PC-9 (cell line): ENCODE measurements around the gene CD99.

Experiments used
- EZH2 ChIP-seq: fragments of 200-600 bp; sonication (generic); IDR thresholded peaks from 2 replicates; pipeline ENCODE4 v1.8.0; 2017; ENCODE audit warnings: antibody characterized with exemption, low read depth
- TF ChIP-seq, protein P1 (sequence below): fragments of 200-600 bp; sonication (generic); conservative IDR thresholded peaks from 2 replicates; pipeline ENCODE4 v1.6.1; 2017; ENCODE audit warnings: mixed run types, antibody characterized with exemption, mild to moderate bottlenecking, moderate library complexity

DNA sequence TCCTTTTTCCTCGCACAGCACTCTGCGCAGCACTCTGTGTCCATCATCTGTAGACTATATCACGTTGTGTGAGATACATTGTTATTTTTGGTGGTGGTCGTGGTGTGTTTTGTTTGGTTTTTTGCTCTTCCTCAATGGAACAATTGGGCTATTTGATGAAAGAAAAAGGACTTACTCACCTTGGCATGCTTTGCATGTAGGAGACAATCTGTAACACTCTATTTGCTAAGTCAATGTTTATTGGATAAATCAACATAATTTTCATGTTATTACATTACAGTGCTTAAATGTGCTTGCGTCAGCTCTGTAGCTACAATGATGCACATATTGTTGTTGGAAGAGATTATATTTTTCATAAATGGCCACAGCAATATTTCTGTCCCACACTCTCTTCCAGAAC is 12.5 kb upstream of the CD99 start:
- TF ChIP-seq, protein P1, sequence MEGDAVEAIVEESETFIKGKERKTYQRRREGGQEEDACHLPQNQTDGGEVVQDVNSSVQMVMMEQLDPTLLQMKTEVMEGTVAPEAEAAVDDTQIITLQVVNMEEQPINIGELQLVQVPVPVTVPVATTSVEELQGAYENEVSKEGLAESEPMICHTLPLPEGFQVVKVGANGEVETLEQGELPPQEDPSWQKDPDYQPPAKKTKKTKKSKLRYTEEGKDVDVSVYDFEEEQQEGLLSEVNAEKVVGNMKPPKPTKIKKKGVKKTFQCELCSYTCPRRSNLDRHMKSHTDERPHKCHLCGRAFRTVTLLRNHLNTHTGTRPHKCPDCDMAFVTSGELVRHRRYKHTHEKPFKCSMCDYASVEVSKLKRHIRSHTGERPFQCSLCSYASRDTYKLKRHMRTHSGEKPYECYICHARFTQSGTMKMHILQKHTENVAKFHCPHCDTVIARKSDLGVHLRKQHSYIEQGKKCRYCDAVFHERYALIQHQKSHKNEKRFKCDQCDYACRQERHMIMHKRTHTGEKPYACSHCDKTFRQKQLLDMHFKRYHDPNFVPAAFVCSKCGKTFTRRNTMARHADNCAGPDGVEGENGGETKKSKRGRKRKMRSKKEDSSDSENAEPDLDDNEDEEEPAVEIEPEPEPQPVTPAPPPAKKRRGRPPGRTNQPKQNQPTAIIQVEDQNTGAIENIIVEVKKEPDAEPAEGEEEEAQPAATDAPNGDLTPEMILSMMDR: no peak
- TF ChIP-seq EZH2: no peak
